ENCODE data around the gene RIMBP2.

- TF ChIP-seq CTCF (IDR thresholded peaks at IDR 0.05; ENCODE audit: low read length) (no peak), EZH2 (optimal IDR thresholded peaks at IDR 0.05; ENCODE audit: low read depth, low read length) (no peak), EZH2phosphoT487 (IDR thresholded peaks at IDR 0.05; ENCODE audit: low read length) (no peak)
Observed at GRCh38 chr12:130608831-130609230, 107.3 kb downstream of the RIMBP2 start.
